GM12873 (cell line): ENCODE measurements around the gene GRIP2.

Experiments
- CTCF ChIP-seq: IDR thresholded peaks from 2 replicates; pipeline ENCODE4 v1.5.1; 2012; ENCODE audit warnings: low read depth, mild to moderate bottlenecking, moderate library complexity, low read length, control low read depth; ENCODE audit not compliant: insufficient read depth; ENCODE audit errors: missing control alignments

The GRIP2 gene

GRCh38 chr3:14491396-14492190, 48.5 kb downstream of the GRIP2 start:
- no peak for TF ChIP-seq CTCF

- no peak for TF ChIP-seq CTCF
These were observed 49.3 kb downstream of the GRIP2 start for GRCh38 chr3:14490831-14491230.

GRCh38 chr3:14490255-14490654, 49.9 kb downstream of the GRIP2 start:
- no peak for TF ChIP-seq CTCF

- no peak for TF ChIP-seq CTCF
These were observed 50.5 kb downstream of the GRIP2 start for GRCh38 chr3:14489641-14490040.

- TF ChIP-seq CTCF: no peak
These were observed 51.7 kb downstream of the GRIP2 start for GRCh38 chr3:14488286-14489041.

GRCh38 chr3:14487821-14488220, 52.3 kb downstream of the GRIP2 start:
- no peak for TF ChIP-seq CTCF

- TF ChIP-seq CTCF: no peak
These were observed 53.1 kb downstream of the GRIP2 start for GRCh38 chr3:14487086-14487485.
